ENCODE results near the gene SEMA5A.
A peak's percentile ranks its signal among the peaks of the same experiment; 100 is the strongest.

The SEMA5A gene

DNA sequence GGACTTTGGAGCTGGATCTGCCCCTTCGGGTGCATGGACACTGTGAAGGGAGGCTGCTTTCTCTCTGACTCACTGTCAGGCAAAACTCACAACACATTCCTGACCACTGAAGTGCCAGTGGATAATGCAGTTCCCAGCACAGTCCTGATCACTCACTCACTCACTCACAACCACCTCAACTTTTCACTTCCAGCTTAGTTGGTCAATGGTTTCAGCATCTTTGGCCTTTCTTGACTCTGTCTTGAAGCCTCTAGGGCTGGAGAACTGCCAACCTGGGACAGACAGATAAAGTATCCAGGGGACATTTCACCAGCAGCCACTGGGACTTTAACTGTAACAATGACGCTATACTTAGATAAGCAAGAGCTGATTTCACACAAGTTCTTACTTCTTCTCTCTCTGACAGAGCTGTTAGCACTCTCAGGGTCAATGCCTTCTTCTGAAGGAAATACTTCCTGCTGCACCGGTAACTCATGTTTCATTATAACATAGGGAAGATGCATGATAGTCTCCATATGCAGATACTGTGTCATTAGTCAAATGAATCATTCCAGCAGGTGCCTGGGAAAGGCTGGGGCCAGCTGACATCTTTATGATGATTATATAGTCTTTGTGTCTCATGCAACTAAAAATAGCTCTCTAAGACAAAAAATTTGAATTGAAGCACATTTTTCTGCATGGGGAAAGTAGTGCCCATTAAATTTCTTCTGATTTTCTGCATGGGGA is 499.0 kb downstream of the SEMA5A start:
- DNase-seq, result no peak

DNA sequence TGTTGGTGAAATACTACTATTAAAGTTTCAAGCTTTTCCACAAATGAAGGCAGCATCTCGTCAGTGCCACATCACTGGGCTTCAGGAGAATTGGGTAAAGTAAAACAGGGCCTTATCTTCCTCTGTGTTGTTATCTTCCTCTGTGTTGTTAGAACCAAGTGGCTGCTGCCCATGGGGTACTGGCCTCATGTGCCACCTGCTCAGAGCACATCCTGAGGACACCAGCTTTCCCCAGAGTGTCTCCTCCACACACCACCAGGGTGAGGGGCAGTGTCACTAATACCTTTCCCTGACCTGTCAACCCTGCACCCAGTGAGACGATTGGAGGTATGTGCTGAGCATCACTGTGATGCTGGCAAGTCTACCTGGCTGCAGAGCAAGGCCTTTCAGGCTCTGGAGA is 499.9 kb downstream of the SEMA5A start:
- no peak for DNase-seq

DNA sequence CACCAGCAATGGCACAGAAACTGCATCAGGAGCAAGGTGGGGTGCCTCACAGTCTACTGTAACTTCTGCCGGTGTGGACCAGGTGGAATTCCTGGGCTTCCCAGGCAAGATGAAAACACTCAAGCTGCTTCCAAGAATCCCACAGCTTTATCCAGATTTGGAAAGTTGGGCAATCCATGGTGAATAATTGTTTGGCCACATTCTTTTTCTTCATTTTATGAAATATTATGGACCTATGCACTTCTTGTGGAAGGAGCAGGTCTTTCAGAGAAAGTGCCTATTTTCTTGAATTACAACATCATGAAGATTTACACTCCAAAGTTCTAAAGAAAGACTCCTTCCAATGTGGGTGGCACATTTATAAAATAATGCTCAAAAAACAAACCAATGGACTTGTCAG is 503.6 kb downstream of the SEMA5A start:
- DNase-seq, result no peak

DNA sequence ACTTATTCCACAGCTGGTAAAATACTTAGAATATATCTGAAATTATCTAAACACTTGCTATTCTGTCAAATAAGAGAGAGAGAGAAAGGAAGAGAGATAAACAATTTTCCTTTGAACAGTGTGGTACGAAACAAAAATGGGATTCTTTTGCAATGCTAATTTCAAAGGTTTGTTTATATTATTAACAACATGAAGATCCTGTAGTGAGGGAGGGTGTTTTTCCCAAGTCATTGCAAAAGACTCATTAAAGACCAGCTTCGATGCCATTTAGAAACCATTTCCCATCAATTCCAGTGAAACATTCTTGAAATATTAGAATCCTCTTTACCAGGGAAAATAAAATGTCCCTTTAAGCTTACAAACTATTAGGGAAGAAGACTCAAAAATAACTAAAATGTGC is 505.4 kb downstream of the SEMA5A start:
- DNase-seq, result no peak

DNA sequence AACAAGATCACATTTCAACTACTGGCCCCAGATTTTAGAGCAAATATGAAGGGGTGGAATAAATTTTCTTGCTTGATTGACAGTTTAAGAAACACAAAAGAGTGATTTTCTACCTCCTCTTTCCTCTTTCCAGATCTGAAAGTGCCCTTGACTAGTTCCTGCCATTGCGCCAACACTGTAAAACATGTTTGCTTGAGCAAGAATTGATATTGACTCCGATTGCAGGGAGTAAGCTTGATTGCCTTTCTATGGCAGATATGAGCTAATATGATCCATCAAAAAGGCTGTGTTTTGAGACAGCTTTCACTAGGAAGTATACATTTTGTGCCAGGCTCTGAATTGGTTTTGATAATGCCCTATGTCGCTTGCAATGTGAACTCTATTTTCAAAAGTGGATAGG is 508.8 kb downstream of the SEMA5A start:
- DNase-seq, result no peak

DNA sequence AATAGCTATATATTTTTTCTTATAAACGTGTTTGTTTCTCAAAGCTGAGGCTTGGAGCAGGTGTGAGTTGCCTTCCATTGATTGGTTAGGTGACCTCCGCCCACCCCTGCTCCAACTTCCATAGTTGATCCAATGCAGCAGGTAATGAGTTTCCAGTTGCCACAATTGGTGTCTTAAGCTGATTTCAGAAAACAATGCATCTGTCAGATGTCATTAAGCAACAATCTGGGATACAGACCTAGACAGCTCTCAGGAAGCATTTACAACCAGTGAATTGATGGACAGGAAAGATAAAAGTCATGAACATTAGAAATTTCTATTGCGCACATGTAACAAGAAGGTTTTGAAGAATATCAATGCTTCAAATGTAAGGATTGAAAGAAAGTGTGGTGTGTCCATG is 510.5 kb downstream of the SEMA5A start:
- no peak for DNase-seq

DNA sequence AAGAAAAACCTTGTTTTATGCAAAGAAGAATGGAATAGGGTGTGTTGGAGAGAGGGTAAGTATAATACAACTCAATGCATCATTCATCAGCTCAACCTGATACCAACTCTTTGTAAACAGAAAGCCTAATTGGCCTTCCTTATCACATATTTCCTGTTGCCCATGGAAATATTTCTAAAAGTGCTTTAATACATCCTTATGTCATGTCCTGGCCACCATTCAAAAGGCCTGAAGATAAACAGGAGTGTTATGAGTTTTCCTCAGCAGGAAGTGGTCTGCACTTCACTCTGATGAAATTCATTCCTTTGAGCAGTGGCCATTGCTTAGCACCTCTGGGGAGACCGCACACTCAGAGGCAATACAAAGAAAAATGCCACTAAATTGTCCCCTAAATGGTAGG is 511.2 kb downstream of the SEMA5A start:
- DNase-seq, result peak; percentile 59

DNA sequence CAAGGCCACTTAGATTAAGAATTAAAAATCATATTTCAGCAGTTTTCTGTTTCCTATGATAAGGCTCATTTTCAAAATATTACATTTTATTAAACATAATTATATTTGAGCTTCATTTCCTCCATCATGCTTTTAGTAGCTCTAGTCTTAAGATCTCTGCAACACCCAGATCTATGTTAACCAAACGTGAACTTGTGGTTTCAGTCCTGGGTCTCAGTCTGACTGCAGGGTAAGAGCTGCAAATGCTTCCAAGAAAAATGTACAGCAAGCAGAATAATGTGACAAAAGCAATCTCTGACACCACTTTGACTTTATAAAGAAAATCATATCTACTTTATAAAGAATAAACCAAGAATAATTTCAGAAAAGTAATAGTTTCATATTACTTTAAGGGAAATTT is 512.4 kb downstream of the SEMA5A start:
- DNase-seq, result no peak

DNA sequence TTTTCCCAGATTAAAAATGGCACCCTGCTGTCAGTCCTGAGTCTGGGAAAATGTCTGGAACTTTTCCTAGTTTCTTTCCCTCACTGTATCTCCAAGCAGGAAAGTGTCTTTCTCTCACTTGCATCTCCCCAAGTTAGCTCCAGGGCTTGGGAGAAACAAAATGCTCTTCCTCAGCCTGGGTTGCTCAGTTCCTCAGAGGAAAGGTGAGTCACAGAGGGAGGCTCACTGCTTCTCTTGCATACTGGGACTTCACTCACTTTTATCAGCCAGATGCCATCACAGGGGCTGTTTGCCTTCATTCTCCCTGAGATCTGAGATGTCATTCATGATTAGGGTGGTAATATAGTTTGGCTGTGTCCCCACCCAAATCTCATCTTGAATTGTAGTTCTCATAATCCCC is 519.9 kb downstream of the SEMA5A start:
- DNase-seq, result no peak

DNA sequence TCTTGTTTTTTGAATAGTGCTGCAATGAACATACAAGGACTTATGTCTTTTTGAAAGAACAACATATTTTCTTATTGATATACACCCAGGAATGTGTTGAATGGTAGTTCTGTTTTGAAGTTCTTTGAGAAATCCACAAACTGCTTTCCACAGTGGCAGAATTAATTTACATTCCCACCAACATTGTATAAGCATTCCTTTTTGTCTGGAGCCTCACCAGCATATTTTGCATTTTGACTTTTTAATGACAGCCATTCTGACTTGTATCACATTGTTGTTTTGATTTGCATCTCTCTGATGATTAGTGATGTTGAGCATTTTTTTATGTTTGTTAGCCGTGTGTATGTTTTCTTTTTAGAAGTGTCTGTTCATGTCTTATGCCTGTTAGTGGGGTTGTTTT is 524.9 kb downstream of the SEMA5A start:
- DNase-seq, result no peak

DNA sequence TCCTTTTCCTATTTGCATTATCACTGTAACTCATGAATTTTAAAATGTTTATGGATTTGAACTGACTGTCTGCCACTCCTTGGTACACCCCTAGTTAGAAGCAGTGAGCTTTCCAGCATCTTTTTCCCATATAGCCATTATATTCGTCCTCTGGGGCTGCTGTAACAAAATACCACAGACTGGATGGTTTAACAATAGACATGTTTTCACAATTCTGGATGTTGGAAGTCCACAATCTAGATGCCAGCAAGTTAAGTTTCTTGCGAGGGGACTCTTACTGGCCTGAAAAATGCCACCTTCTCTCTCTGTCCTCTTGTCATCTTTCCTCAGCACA is 530.0 kb downstream of the SEMA5A start:
- DNase-seq, result no peak

DNA sequence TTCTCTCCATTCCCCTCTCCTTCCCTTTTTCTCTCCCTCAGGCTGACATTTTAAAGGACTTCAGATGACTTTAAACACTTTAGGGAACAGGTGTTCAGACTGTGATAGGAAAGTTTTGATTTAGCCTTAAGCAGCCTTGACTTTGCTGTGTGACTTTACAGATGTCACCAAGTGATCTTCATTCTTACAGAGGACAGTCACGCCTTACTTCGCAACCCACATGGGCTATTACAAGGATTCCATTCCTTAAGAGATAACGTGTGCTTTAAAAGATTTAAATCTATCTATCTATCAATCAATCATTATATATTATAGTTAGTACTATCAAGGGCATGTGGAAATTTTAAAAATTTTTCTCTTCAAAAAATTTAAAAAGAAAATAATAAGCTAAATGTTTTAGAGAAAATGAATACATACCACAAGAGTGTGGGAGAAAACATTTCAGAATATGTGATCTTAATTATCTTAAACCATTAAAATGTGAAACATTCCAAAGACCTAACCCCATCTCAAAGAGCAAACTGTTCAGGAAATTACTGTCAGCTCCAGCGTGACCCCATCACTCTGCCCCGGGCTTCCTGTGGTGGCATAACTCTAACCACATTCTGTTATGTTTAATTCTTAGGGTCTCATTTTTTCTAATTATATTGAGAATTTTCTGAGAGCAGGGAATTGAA is 530.5 kb downstream of the SEMA5A start:
- DNase-seq, result no peak

DNA sequence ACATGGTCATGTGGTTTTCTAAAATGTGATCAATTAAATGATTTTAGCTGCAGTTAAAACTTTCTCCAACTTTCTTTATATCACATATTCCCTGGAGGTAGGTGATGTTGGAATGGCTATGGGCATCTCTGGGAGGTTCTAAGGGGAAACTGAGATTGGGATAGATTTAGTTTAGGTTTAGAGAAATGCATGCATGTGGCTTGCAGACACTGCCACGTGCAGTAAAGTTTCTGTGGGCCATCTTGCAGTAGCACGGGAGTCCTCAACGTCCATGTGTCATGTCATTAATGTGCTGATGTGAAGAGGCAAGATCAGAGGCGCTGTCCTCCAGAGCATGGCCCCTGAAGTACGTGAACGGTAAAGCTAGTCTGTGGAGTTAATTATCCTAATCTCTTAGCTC is 532.7 kb downstream of the SEMA5A start:
- no peak for DNase-seq

DNA sequence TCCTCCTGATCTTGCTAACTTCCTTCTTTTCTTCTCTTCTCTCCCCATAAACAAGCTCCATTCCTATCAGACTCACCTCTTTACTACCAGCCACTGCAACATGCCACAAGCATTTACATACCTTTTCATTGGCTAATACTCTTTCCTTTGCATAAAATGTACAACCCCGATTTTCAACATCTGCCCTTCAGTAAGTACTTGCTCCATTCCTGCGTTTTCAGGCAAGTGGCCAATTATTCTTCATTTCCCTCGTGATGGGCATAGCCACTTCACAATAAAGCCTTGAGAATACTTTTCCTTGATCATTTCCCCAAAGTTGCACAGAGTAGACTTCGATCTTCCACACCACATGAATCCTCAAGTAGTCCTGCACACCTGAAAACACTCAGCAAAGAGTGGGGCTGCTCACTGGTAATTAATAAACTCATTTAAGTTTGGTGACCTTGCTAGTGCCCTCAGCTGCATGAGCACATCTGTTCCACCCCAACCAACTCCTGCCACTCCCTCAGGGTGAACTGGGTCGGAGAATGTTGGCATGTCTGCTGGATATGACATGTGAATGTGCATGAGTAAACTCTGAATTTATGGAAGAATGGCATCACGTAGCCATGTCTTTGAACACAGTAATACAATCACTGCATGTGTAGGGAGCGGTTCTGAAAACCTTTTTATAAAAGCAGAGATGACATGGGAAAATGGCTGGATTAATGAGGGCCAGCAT is 535.8 kb downstream of the SEMA5A start:
- DNase-seq, result no peak

DNA sequence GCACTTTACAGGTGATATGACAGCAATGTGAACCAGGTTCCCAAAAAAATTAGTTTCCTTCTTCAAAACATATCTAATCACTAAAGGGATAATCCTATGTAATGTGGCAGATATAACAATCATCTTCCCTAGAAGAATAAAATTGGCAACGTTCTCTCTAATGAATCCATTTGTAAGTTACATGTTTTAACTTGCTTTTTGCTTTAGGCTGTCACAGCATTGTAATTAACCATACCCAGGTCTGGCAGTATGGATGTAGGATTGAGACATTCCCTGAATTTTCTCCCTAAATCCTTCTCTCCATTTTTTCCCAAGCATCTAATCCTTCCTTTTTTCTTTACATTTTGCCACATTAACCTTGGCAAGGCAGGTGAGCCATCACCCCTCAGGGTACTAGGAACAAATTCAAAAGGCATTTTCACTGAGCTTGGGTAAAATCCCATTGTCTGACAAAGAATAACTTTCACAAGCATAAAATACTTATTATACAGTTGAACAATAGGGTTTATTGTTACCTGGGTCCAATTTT is 548.3 kb downstream of the SEMA5A start:
- DNase-seq, result no peak

DNA sequence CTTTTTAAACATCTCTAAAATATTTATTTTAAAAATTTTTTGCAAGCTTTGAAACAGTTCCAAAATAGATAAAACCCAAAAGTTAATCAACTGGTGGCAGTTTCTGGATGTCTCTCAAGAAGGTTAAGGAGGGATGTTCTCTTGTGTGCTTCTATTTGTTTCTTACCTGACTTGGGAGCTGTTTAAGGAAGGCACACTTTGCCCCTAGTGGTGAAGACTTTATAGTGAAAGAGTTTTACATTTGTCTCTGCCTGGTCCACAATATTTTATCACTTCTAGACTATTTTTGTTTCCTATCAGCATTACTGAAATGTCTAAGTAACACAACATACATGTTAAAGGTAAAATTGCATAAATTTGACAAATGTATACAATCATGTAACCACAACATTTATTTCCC is 552.8 kb downstream of the SEMA5A start:
- no peak for DNase-seq
